AG09309 (cell line): Measurements from ENCODE around the gene DEPDC1B.
A peak's percentile ranks its signal among the peaks of the same experiment; 100 is the strongest.
"Not testable (repeated sequence)": the region's sequence is repeated elsewhere in the genome, so short reads cannot be mapped to it uniquely, and the experiment has no call there.

Source experiments
- DNase-seq: peaks from one replicate; pipeline ENCODE4 v3.0.0-alpha.2; 2010; ENCODE audit warnings: low read depth
- H3K4me3 ChIP-seq: 2 replicates; pipeline ENCODE4 v1.5.1; 2011; ENCODE audit warnings: mild to moderate bottlenecking, low read depth, low read length, moderate library complexity; ENCODE audit not compliant: control insufficient read depth
- CTCF ChIP-seq: IDR thresholded peaks from 2 replicates; pipeline ENCODE4 v1.5.1; 2011; ENCODE audit warnings: mild to moderate bottlenecking, low read depth, low read length, inconsistent platforms; ENCODE audit not compliant: insufficient read depth, control insufficient read depth; ENCODE audit errors: missing control alignments

Gene DEPDC1B

GRCh38 chr5:60699609-60700415 lies at the start of gene DEPDC1B:
Gene DEPDC1B, minus strand, starts transcription at chr5:60700166. Its CDS starts 73 bp downstream, at chr5:60700093.
- TF ChIP-seq CTCF = peak; percentile 51
- H3K4me3 ChIP-seq = peak within 1 kb of the TSS; percentile 69
- peak; percentile 46 for DNase-seq

DNA sequence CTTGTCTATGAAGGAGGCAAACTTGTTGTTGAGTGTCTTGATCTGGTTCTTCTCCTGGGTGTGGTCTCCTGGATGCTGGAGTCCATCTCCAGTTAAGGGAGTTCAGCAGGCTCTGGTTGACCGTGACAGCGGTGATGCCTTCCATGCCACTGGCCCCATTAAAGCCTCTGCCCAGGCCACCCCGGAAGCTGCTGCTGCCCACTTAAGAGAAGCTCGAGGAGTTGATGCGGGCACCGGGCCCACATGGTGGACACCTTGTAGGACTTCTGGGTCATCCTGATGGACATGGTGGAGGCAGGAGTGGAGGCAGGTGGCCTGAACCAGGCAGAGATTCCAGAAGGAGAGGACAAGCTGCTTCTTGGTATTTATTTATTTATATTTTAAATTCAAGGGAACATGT lies 44.7 kb upstream of the DEPDC1B start:
- no peak for DNase-seq
- no peak for TF ChIP-seq CTCF
- no peak overlapping the region for H3K4me3 ChIP-seq

GRCh38 chr5:60743511-60744314 lies 43.7 kb upstream of the DEPDC1B start:
- no peak for TF ChIP-seq CTCF
- no peak for DNase-seq
- no peak overlapping the region for H3K4me3 ChIP-seq

- no peak overlapping the region for H3K4me3 ChIP-seq
- TF ChIP-seq CTCF = no peak
- DNase-seq = no peak
These were observed 40.4 kb upstream of the DEPDC1B start for GRCh38 chr5:60740322-60740721.

DNA sequence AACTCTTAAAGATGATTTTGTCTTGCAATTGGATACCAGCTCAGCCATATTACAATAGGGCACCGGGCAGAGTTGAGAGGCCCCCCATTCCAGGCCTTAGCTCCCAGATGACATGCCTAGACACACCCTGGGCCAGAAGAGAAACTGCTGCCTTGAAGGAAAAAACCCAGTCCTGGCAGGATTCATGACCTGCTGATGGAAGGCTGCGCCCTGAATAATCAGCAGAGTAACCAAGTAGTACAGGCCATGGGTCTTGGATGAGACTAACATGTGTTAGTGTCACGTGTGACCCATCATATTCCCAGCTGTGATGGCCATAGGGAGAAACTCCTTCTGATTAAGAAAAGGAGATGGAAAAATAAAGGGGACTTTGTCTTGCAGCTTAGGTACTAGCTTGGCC lies 39.0 kb upstream of the DEPDC1B start:
- no peak overlapping the region for H3K4me3 ChIP-seq
- TF ChIP-seq CTCF = no peak
- no peak for DNase-seq

DNA sequence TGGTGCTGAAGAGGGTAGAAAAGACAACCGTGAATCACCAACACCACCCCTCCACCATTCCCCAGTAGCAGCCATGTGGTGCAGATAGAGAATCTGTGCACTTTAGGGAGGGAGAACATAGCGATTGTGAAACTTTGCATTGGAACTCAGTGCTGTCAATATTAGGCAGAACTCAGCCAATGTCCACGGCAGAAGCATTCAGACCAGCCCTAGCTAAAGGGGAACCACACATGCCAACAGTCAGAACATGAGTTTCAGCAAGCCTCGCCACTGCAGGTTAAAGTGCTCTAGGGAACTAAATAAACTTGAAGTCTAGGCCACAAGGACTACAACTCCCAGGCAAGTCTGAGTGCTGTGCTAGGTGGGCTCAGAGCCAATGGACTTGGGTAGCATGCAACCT lies 38.5 kb upstream of the DEPDC1B start:
- no peak for DNase-seq
- TF ChIP-seq CTCF = no peak

DNA sequence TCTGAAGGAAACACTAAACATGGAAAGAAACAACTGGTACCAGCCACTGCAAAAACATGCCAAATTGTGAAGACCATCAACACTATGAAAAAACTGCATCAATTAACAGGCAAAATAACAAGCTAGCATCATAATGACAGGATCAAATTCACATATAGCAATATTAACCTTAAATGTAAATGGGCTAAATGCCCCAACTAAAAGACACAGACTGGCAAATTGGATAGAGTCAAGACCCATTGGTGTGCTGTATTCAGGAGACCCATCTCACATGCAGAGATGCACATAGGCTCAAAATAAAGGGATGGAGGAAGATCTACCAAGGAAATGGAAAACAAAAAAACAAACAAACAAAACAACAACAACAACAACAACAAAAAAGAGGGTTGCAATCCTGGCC lies 30.9 kb upstream of the DEPDC1B start:
- not testable (repeated sequence) for DNase-seq, H3K4me3 ChIP-seq

More for the DNA sequence above, 38.5 kb upstream of the DEPDC1B start:
- no peak overlapping the region for H3K4me3 ChIP-seq
